DOHH2 (cell line): ENCODE measurements around the gene PLCB4.

Source experiments
- CTCF ChIP-seq: fragments of 200-600 bp; sonication (generic); IDR thresholded peaks from one replicate; pipeline ENCODE4 v1.5.1; 2014; ENCODE audit warnings: antibody characterized with exemption, mild to moderate bottlenecking, low read depth, low read length; ENCODE audit not compliant: poor library complexity, severe bottlenecking
- EZH2phosphoT487 ChIP-seq: fragments of 200-600 bp; sonication (generic); IDR thresholded peaks from 2 replicates; pipeline ENCODE4 v1.6.1; 2017; ENCODE audit warnings: borderline replicate concordance, mild to moderate bottlenecking, antibody characterized with exemption, low read length, moderate library complexity, mixed read lengths

- TF ChIP-seq CTCF (no peak), EZH2phosphoT487 (no peak)
Observed at GRCh38 chr20:9052136-9052535, 16.8 kb upstream of the PLCB4 start.
